Bronchial epithelial cell (primary cell): ENCODE results near the gene NRF1. TPM values are rescaled to one million over a fixed set of nuclear protein-coding genes. Genes with fewer than 3 reads are reported as not detected.

Experiments
- DNase-seq: peaks from one replicate; pipeline ENCODE4 v3.0.0-alpha.2; 2010; ENCODE audit warnings: low read depth
- FAIRE-seq: peaks from 2 replicates; lab custom pipeline; 2011; peaks lifted over from hg19 to GRCh38; lab: Jason Lieb, UNC
- H3K27me3 ChIP-seq: 2 replicates; pipeline ENCODE4 v1.5.1; 2011; ENCODE audit warnings: low read length; ENCODE audit not compliant: control insufficient read depth, insufficient read depth
- H3K36me3 ChIP-seq: 2 replicates; pipeline ENCODE4 v1.5.1; 2011; ENCODE audit warnings: low read length; ENCODE audit not compliant: control insufficient read depth, insufficient read depth
- H3K4me3 ChIP-seq: 2 replicates; pipeline ENCODE4 v1.5.1; 2011; ENCODE audit warnings: mild to moderate bottlenecking, low read depth, low read length, control low read depth
- total RNA-seq: library from RNA; depleted of rRNA; stranded (reverse); fragments of >200 nt; gene quantifications from 2 replicates; pipeline ENCODE4 v1.2.1, GENCODE V29; 2014
- TF ChIP-seq, protein P1 (sequence below): IDR thresholded peaks from 2 replicates; pipeline ENCODE4 v1.5.1; 2011; ENCODE audit warnings: mild to moderate bottlenecking, moderate library complexity, low read length, control low read depth, inconsistent platforms; ENCODE audit not compliant: insufficient read depth, severe bottlenecking

The NRF1 gene
- total RNA-seq, 1 donor from 2014 or later = 12.1 TPM

DNA sequence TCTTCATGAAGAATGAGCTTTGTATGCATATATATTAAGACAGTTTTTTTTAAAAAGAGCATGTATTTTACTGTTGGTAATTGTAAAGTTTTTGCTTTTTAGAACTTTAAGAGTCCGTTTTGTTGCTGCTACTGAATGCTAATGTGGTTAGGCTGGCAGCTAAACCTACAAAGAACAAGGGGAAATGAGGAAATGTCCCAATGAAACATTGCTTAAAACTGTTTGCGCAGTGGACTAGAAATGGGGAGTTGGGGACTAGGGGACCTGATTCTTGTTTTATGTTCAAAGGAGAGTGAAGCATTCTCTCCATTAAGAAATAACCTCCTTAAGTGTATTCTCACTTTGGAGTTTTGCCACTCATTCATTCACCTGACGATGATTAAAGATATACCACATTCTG, 5.7 kb downstream of the NRF1 start:
- Histone ChIP-seq H3K36me3 (no peaks in the 10 kb centered on the region), H3K27me3 (no peaks in the 10 kb centered on the region), H3K4me3 (no peak overlapping the region)
- DNase-seq (no peak), FAIRE-seq (no peak)
- TF ChIP-seq, protein P1, sequence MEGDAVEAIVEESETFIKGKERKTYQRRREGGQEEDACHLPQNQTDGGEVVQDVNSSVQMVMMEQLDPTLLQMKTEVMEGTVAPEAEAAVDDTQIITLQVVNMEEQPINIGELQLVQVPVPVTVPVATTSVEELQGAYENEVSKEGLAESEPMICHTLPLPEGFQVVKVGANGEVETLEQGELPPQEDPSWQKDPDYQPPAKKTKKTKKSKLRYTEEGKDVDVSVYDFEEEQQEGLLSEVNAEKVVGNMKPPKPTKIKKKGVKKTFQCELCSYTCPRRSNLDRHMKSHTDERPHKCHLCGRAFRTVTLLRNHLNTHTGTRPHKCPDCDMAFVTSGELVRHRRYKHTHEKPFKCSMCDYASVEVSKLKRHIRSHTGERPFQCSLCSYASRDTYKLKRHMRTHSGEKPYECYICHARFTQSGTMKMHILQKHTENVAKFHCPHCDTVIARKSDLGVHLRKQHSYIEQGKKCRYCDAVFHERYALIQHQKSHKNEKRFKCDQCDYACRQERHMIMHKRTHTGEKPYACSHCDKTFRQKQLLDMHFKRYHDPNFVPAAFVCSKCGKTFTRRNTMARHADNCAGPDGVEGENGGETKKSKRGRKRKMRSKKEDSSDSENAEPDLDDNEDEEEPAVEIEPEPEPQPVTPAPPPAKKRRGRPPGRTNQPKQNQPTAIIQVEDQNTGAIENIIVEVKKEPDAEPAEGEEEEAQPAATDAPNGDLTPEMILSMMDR = no peak

DNA sequence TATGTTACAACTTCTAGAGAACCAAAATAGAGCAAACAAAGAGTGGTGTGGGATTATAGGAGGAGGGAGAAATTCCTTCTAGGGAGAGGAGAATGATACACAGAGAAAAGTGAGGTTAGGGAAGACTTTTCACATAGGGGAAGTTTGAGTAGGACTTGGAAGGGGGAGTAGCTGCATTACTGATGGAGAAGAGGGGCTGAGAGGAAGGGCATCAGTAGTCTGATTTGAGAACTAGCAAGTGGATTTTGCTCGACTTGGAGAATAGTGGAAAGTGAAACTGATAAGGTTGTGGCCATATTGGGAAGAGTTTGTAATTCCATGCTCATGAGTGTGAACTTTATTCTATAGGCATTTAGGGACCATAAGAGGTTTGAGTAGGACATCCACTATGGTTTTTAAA, 6.1 kb downstream of the NRF1 start:
- no peak for FAIRE-seq
- DNase-seq = no peak
- no peaks in the 10 kb centered on the region for H3K27me3 ChIP-seq
- H3K4me3 ChIP-seq = no peak overlapping the region
- TF ChIP-seq, protein P1 = no peak
- no peaks in the 10 kb centered on the region for H3K36me3 ChIP-seq

DNA sequence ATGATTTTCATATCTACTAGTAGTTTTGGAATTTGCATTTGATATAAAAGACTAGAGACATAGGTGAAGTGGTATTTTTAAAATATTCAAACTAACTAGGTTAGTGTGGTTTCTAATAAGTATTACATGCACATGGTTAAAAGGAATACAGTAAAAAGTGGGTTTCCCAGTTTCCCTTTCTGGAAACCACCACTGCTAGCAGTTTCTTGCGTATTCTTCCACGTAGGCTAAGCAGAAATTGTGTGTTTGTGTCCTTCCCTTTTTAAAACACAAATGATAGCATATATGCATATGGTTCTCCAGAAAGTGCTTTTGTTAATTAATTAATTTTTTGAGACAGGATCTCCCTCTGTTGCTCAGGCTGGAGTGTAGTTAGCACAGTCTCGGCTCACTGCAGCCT, 15.4 kb downstream of the NRF1 start:
- DNase-seq (no peak), FAIRE-seq (no peak)
- TF ChIP-seq, protein P1 = no peak
- no peaks in the 10 kb centered on the region for H3K27me3 ChIP-seq
- H3K36me3 ChIP-seq = peaks cover 1% of the 10 kb centered on the region
- H3K4me3 ChIP-seq = no peak overlapping the region

DNA sequence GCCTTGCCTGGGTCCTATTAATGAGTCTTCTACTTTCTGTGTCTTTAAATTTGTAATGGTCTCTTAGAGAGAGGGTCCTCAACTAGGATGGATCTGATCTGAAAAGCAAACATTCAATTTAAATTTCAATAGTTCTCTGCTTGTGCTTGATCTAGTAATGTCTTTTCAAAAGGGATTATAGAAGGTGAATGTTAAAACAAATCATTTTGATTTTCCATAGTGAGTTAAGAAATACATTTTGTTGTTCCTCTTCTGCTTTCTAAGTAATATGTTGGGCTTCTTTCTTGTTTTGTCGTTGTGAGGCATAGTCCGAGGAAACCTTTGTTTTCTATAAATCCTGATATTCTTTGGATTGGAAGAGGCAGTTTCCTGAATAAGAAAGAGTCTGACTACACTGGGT, 18.8 kb downstream of the NRF1 start:
- FAIRE-seq (no peak), DNase-seq (no peak)
- no peaks in the 10 kb centered on the region for H3K36me3 ChIP-seq
- TF ChIP-seq, protein P1 = no peak
- no peaks in the 10 kb centered on the region for H3K27me3 ChIP-seq
- no peak overlapping the region for H3K4me3 ChIP-seq

DNA sequence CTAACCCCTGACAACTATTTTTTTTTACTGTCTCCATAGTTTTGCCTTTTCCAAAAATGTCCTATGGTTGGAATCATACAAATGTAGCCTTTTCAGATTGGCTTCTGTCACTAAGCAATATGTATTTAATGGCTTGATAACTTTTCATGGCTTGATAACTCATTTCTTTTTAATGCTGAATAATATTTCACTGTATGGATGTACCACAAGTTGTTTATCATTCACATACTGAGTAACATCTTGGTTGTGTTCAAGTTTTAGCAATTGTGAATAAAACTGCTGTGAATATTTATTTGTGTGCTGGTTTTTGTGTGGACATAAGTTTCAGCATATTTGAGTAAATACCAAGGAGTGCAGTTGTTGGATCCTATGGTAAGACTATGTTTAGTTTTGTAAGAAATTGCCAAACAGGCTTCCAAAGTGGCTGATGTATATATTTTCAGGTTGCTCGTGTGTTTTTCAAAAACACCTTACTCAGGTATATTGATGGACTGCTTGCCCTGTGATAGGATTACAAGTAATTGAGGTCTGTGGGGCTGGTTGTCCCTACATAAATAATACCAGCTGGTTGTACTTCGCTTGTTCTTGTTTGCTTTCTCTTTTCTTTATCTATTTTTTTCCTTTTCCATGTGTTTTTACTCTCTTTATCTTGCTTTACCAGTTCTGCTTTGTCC, 23.0 kb downstream of the NRF1 start:
- Histone ChIP-seq H3K36me3 (no peaks in the 10 kb centered on the region), H3K27me3 (no peaks in the 10 kb centered on the region), H3K4me3 (no peak overlapping the region)
- DNase-seq (no peak), FAIRE-seq (no peak)
- TF ChIP-seq, protein P1 = no peak
